HEK293 (cell line): ENCODE results near the gene RNF148.

ENCODE experiments used
- CTCF ChIA-PET: fragments of 350-600 bp; formaldehyde crosslinking; extraction: SDS; loops from one replicate; lab custom pipeline; 2021; ENCODE audit warnings: antibody characterized with exemption; lab: Yijun Ruan, JAX
- POLR2A ChIA-PET: fragments of 300-600 bp; formaldehyde crosslinking; extraction: SDS; loops from one replicate; lab custom pipeline; 2020; ENCODE audit warnings: antibody characterized with exemption, inconsistent platforms; lab: Yijun Ruan, JAX
- H3K27ac ChIP-seq: fragments of 200-500 bp; sonication (Bioruptor generic); 2 replicates; pipeline ENCODE4 v1.5.1; 2014; ENCODE audit warnings: low read depth, low read length, control low read depth, inconsistent platforms; ENCODE audit errors: extremely low read depth
- H3K36me3 ChIP-seq, 2 experiments: fragments of 200-500 bp in 1 of 2; sonication (Bioruptor generic) in 1 of 2; 1 replicate in 1 of 2; 2 replicates in 1 of 2; pipeline ENCODE4 v1.5.1; 2014 to 2017; ENCODE audit warnings: inconsistent platforms in 2 of 2, low read length in 2 of 2; ENCODE audit not compliant: control insufficient read depth in 2 of 2, insufficient read depth in 1 of 2
- H3K4me1 ChIP-seq: fragments of 200-500 bp; sonication (Bioruptor generic); 2 replicates; pipeline ENCODE4 v1.5.1; 2014; ENCODE audit warnings: mild to moderate bottlenecking, low read length, inconsistent platforms; ENCODE audit not compliant: control insufficient read depth, insufficient read depth
- H3K4me3 ChIP-seq: 2 replicates; pipeline ENCODE4 v1.5.1; 2011; ENCODE audit warnings: low read depth, mild to moderate bottlenecking, control low read depth, low read length, moderate library complexity
- H3K9me3 ChIP-seq: fragments of 200-500 bp; sonication (Bioruptor generic); 2 replicates; pipeline ENCODE4 v1.5.1; 2014; ENCODE audit warnings: low read depth, low read length, inconsistent platforms; ENCODE audit not compliant: control insufficient read depth, insufficient read depth
- BCL11A ChIP-seq: fragments of 450-650 bp; formaldehyde crosslinking; IDR thresholded peaks from 2 replicates; pipeline ENCODE4 v1.5.1; 2016; ENCODE audit warnings: low read depth, missing biosample characterization, missing genetic modification characterization
- GFI1B ChIP-seq: fragments of 450-650 bp; formaldehyde crosslinking; IDR thresholded peaks from 2 replicates; pipeline ENCODE4 v1.5.1; 2016; ENCODE audit warnings: missing biosample characterization, missing genetic modification characterization
- HOXA7 ChIP-seq: sonication (generic); formaldehyde crosslinking; IDR thresholded peaks from 2 replicates; pipeline ENCODE4 v1.8.1; 2022; ENCODE audit warnings: missing genetic modification reagents, borderline replicate concordance
- KLF7 ChIP-seq: fragments of 450-650 bp; formaldehyde crosslinking; IDR thresholded peaks from 2 replicates; pipeline ENCODE4 v1.5.1; 2016; ENCODE audit warnings: missing biosample characterization, missing genetic modification characterization, borderline replicate concordance
- KLF8 ChIP-seq: fragments of 450-650 bp; formaldehyde crosslinking; IDR thresholded peaks from 2 replicates; pipeline ENCODE4 v1.5.1; 2016; ENCODE audit warnings: missing biosample characterization, missing genetic modification characterization
- KLF9 ChIP-seq: fragments of 450-650 bp; formaldehyde crosslinking; IDR thresholded peaks from 2 replicates; pipeline ENCODE4 v1.5.1; 2016; ENCODE audit warnings: missing biosample characterization, missing genetic modification characterization, low read depth
- OSR2 ChIP-seq: fragments of 450-650 bp; formaldehyde crosslinking; IDR thresholded peaks from 2 replicates; pipeline ENCODE4 v1.5.1; 2016; ENCODE audit warnings: missing biosample characterization, missing genetic modification characterization
- PRDM10 ChIP-seq: fragments of 450-650 bp; formaldehyde crosslinking; IDR thresholded peaks from 2 replicates; pipeline ENCODE4 v1.5.1; 2016; ENCODE audit warnings: missing biosample characterization, missing genetic modification characterization
- ZBTB48 ChIP-seq: fragments of 450-650 bp; formaldehyde crosslinking; IDR thresholded peaks from 2 replicates; pipeline ENCODE4 v1.5.1; 2016; ENCODE audit warnings: missing biosample characterization, missing genetic modification characterization
- ZBTB7A ChIP-seq: fragments of 450-650 bp; formaldehyde crosslinking; IDR thresholded peaks from 2 replicates; pipeline ENCODE4 v1.5.1; 2016; ENCODE audit warnings: low read depth, missing biosample characterization, missing genetic modification characterization
- ZEB2 ChIP-seq: fragments of 450-650 bp; formaldehyde crosslinking; IDR thresholded peaks from 2 replicates; pipeline ENCODE4 v1.5.1; 2016; ENCODE audit warnings: missing biosample characterization, missing genetic modification characterization
- ZNF146 ChIP-seq: fragments of 450-650 bp; formaldehyde crosslinking; IDR thresholded peaks from 2 replicates; pipeline ENCODE4 v1.5.1; 2016; ENCODE audit warnings: missing biosample characterization, missing genetic modification characterization
- ZNF19 ChIP-seq: fragments of 450-650 bp; formaldehyde crosslinking; IDR thresholded peaks from 2 replicates; pipeline ENCODE4; 2016; ENCODE audit warnings: missing biosample characterization, missing genetic modification characterization, low read depth
- ZNF223 ChIP-seq: fragments of 450-650 bp; formaldehyde crosslinking; IDR thresholded peaks from 2 replicates; pipeline ENCODE4 v1.5.1; 2016; ENCODE audit warnings: missing biosample characterization, missing genetic modification characterization
- ZNF266 ChIP-seq: fragments of 450-650 bp; formaldehyde crosslinking; IDR thresholded peaks from 2 replicates; pipeline ENCODE4 v1.5.1; 2016; ENCODE audit warnings: missing biosample characterization, missing genetic modification characterization, low read depth
- ZNF391 ChIP-seq: fragments of 450-650 bp; formaldehyde crosslinking; IDR thresholded peaks from 2 replicates; pipeline ENCODE4 v1.5.1; 2016; ENCODE audit warnings: low read depth, missing biosample characterization, missing genetic modification characterization, borderline replicate concordance
- ZNF473 ChIP-seq: fragments of 450-650 bp; formaldehyde crosslinking; IDR thresholded peaks from 2 replicates; pipeline ENCODE4 v1.5.1; 2017; ENCODE audit warnings: missing biosample characterization, missing genetic modification characterization
- ZNF530 ChIP-seq: fragments of 450-650 bp; formaldehyde crosslinking; IDR thresholded peaks from 2 replicates; pipeline ENCODE4 v1.5.1; 2016; ENCODE audit warnings: low read depth, missing biosample characterization, missing genetic modification characterization
- ZNF580 ChIP-seq: fragments of 450-650 bp; formaldehyde crosslinking; IDR thresholded peaks from 2 replicates; pipeline ENCODE4 v1.5.1; 2016; ENCODE audit warnings: missing biosample characterization, missing genetic modification characterization
- ZNF621 ChIP-seq: fragments of 450-650 bp; formaldehyde crosslinking; IDR thresholded peaks from 2 replicates; pipeline ENCODE4 v1.5.1; 2017; ENCODE audit warnings: missing biosample characterization, missing genetic modification characterization
- ZNF660 ChIP-seq: fragments of 450-650 bp; IDR thresholded peaks from 2 replicates; pipeline ENCODE4 v1.5.1; 2018; ENCODE audit warnings: missing biosample characterization, mild to moderate bottlenecking, missing genetic modification characterization
- ZNF670 ChIP-seq: fragments of 450-650 bp; formaldehyde crosslinking; IDR thresholded peaks from 2 replicates; pipeline ENCODE4 v1.5.1; 2016; ENCODE audit warnings: missing biosample characterization, missing genetic modification characterization, low read depth
- ZNF677 ChIP-seq: fragments of 450-650 bp; IDR thresholded peaks from 2 replicates; pipeline ENCODE4 v1.5.0; 2018; ENCODE audit warnings: missing biosample characterization, mild to moderate bottlenecking, missing genetic modification characterization, moderate library complexity
- ZSCAN16 ChIP-seq: fragments of 450-650 bp; formaldehyde crosslinking; IDR thresholded peaks from 2 replicates; pipeline ENCODE4 v1.5.1; 2016; ENCODE audit warnings: missing biosample characterization, missing genetic modification characterization
- ZSCAN30 ChIP-seq: fragments of 450-650 bp; IDR thresholded peaks from 2 replicates; pipeline ENCODE4 v1.5.1; 2018; ENCODE audit warnings: missing biosample characterization, mild to moderate bottlenecking, missing genetic modification characterization, moderate library complexity
- ZSCAN4 ChIP-seq: fragments of 450-650 bp; formaldehyde crosslinking; IDR thresholded peaks from 2 replicates; pipeline ENCODE4 v1.5.1; 2017; ENCODE audit warnings: missing biosample characterization, missing genetic modification characterization
- ZSCAN5A ChIP-seq: fragments of 450-650 bp; formaldehyde crosslinking; IDR thresholded peaks from 2 replicates; pipeline ENCODE4 v1.5.1; 2016; ENCODE audit warnings: missing biosample characterization, missing genetic modification characterization

The RNF148 gene

GRCh38 chr7:122743211-122743610 is 40.5 kb upstream of the RNF148 start (continued):
- TF ChIP-seq ZNF19 (tag by site-specific recombination): no peak
- TF ChIP-seq ZNF223 (tag by site-specific recombination): no peak
- no peak for TF ChIP-seq ZSCAN4 (tag by site-specific recombination)
- no peak for TF ChIP-seq ZNF146
- no peak for TF ChIP-seq ZBTB7A (tag by site-specific recombination)
- no peak for TF ChIP-seq GFI1B (tag by site-specific recombination)
- TF ChIP-seq ZNF677 (tag by site-specific recombination): no peak
- no peak for TF ChIP-seq ZNF670 (tag by site-specific recombination)

GRCh38 chr7:122738947-122739346 is 36.2 kb upstream of the RNF148 start:
- H3K36me3 ChIP-seq: no peaks in the 10 kb centered on the region
- no peaks in the 10 kb centered on the region for H3K9me3 ChIP-seq
- H3K4me3 ChIP-seq: no peak overlapping the region
- no peaks in the 10 kb centered on the region for H3K4me1 ChIP-seq
- TF ChIP-seq ZNF473 (tag by site-specific recombination) (no peak), BCL11A (tag by site-specific recombination) (no peak), KLF8 (tag by site-specific recombination) (no peak), PRDM10 (no peak)
- POLR2A ChIA-PET: no interaction called here
- H3K27ac ChIP-seq: no peak overlapping the region
- CTCF ChIA-PET: no interaction called here

- Histone ChIP-seq H3K36me3 (no peaks in the 10 kb centered on the region), H3K4me3 (no peak overlapping the region), H3K4me1 (no peaks in the 10 kb centered on the region), H3K9me3 (no peaks in the 10 kb centered on the region), H3K27ac (no peak overlapping the region)
- TF ChIP-seq ZNF391 (tag by site-specific recombination) (no peak), KLF9 (tag by site-specific recombination) (no peak), KLF7 (tag by site-specific recombination) (no peak), ZNF223 (tag by site-specific recombination) (no peak), HOXA7 (no peak), ZEB2 (no peak), ZNF530 (no peak)
- ChIA-PET POLR2A (no interaction called here), CTCF (no interaction called here)
Observed at GRCh38 chr7:122736183-122736582, 33.5 kb upstream of the RNF148 start.

- Histone ChIP-seq H3K36me3 (no peaks in the 10 kb centered on the region), H3K9me3 (no peaks in the 10 kb centered on the region), H3K4me1 (no peaks in the 10 kb centered on the region), H3K4me3 (no peak overlapping the region), H3K27ac (no peak overlapping the region)
- TF ChIP-seq ZSCAN5A (tag by site-specific recombination) (no peak), ZBTB48 (tag by site-specific recombination) (no peak), ZNF580 (tag by site-specific recombination) (no peak), ZNF621 (tag by site-specific recombination) (no peak), ZNF146 (no peak), ZSCAN30 (tag by site-specific recombination) (no peak), ZSCAN16 (tag by site-specific recombination) (no peak), ZNF266 (tag by site-specific recombination) (no peak), ZNF660 (tag by site-specific recombination) (no peak), OSR2 (tag by site-specific recombination) (no peak)
- ChIA-PET CTCF (no interaction called here), POLR2A (no interaction called here)
Observed at GRCh38 chr7:122727759-122728158, 25.0 kb upstream of the RNF148 start.
